ENCODE results near the gene C1QTNF6.
"Not testable (repeated sequence)": the region's sequence is repeated elsewhere in the genome, so short reads cannot be mapped to it uniquely, and the experiment has no call there.

The C1QTNF6 gene

DNA sequence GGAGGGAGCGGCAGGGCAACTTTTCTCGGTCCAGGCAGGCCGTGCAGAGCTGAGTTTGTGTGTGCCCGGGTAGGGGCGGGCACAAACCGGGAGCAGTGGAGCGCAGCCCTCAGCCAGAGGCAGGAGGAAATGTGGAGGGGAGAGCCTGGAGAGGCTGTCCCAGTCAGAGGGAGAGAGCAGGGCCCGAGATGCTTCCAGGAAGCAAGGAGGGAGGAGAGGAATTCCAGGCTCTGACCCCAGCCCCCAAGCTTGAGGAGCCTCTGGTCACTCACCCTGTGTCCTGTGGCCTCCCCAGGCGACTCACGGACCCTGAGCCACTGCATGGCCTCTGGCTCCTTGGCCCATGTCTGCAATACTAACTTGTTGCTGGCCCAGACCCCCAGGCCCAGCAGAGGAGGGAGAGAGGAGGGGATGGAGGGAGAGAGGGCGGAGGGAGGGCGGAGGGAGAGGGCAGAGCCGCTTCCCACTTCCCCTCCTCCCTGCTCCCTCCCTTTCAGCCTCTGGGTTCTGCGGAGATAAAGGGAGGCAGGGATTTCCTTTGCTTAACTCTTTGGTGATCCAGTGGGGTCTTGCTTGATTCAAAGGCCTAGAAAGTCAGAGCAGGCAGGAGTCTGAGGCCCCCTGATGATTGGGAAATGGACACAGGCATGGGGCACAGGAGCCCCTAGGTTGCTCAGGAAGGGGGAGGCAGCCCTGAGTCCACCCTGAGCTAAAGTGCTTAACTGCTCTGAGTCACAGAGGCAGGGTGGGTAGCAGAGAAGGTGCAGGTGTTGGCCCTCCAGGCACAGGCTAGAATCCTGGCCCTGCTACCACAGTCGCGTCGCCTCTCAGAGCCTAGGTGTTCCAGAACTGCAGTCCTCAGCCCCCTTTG is at the start of gene C1QTNF6:
C1QTNF6 (minus strand) TSS at position 357 of the 871 bp plus-strand sequence; CDS start at position 323, 34 bp downstream.
- in situ Hi-C loops (cut with HindIII; ENCODE audit: low sequenced_read_pairs), result loop anchor here (5.0 to 10.0 kb wide), 3 partner anchors 74 to 317 kb away; partner anchors contain the start of gene KCTD17

DNA sequence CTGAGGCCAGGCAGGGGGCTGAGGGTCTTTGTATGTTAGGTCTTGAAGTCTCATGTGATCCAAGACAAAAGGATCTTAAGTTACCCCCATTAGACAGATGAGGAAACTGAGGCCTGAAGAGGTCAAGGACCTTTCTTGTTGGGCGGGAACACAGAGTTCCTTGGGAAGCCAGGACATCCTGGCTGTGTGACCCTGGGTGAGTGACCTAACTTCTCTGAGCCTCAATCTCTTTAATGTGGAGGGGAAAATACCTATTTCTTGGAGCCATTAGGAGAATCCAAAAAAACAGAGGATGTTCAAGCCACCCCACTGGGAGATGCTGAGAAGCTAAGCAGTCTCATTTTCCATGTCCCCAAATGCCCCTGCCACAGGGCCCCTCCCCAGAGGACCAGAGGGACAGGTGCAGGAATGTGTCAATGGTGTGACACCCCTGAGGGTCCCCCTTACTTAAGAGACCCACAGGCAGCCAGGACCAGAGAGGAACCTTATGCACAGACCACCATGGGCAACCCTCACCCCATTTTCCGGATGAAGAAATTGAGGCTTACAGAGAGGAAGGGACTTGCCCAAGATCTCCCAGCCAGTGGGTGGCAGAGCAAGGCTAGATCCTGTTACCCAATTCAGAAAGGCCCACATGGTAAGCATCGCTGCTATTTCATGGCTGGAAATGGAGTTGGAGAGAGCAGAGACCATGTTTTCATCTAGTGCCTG is 48.0 kb upstream of the C1QTNF6 start:
- in situ Hi-C loops (cut with HindIII; ENCODE audit: low sequenced_read_pairs), result no loop called here

DNA sequence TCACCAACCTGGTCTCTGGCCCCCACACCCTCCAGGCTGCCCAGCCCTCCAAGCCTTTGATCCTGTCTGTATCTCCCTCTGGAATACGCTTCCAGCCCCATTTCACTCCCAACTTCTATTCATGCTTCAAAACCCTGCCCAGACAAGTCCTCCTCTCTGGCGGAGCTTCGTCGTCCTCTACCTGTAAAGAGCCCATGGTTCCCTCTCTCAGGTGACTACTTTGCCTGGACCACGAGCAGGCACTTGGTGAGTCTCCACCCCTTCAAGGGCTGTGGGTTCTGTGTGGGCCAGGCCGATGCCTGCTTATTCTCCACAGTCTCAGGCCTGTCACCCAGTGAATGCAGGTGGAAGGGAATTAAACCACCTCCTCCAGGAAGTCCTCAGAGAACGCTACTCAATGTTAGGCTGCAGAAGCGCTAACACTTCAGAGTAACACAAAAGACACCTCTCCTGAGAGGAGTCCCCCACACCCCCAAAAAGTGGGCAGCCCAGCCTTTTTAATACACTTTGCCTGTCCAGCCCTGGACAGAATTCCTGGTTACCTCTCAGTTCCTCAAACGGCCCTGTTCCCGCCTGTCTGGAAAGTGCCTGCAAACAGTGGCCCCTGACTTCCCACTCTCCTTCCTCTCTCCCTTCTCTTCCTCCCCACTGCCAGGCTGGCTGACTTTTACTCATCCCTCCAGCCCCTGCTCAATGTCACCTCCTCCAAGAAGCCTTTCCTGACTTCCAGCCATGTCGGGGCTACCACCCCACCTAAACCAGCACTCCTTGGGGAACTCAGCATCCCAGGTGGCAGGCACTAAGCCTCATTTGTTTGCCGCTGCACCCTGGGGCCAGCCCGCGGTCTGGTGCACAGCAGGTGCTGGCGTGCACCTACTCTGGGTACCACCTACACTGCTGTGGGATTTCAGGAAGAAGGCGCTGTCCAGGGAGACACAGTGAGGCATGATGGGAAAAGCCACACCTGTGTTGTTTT is 47.0 kb upstream of the C1QTNF6 start:
- in situ Hi-C loops (cut with HindIII; ENCODE audit: low sequenced_read_pairs), result no loop called here

DNA sequence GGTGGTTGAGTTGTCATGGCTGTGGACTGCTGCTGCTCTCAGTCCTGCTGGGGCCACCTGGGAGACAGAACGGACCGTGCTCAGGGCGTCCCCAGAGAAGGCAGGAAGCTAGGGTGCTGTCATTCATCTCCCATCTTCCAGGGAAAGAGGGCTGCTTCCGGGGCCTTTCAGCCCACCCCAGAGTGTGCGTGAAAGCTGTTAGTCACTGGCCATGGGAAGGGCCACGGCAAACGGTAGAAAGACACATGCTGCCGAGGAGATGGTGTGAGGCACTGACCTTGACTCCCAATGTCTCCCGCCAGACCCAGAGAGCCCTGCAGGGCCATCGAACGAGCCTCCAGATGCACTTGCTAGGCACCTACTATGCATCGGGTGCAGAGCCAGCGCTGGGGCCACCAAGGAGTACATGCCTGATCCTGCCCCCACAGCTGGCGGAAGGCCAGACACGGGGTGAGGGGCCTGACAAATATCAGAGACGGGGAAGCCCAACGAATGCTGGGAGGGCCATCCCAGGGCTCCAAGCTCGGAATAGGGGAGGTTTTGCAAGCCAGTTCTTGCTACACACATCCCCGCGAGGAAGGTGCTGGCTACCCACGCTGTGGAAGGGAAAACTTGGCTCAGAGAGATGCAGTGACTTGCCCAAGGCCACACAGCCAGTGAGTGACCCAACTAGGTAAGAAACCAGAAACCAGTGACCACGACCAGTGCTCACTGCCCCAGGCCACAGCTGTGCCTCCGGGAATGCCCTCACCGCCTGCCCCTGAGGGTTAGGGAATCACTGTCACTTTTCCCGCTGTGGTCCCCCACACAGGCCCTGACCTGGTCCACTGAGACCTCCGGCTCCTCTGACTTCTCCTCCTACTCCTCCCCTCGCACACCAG is 45.9 kb upstream of the C1QTNF6 start:
- in situ Hi-C loops (cut with HindIII; ENCODE audit: low sequenced_read_pairs), result no loop called here

DNA sequence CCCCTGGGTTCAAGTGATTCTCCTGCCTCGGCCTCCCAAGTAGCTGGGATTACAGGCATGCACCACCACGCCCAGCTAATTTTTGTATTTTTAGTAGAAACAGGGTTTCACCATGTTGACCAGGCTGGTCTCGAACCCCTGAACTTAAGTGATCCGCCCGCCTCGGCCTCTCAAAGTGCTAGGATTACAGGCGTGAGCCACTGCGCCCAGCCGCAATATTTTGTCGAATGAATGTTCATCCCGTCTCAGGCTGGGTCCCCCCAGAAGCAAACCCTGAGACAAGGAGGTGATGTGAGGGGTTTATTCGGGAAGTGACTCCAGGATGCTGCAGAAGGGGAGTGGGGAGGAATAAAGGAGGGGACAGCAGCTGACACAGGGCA is 45.3 kb upstream of the C1QTNF6 start:
- in situ Hi-C loops (cut with HindIII; ENCODE audit: low sequenced_read_pairs), result not testable (repeated sequence)

DNA sequence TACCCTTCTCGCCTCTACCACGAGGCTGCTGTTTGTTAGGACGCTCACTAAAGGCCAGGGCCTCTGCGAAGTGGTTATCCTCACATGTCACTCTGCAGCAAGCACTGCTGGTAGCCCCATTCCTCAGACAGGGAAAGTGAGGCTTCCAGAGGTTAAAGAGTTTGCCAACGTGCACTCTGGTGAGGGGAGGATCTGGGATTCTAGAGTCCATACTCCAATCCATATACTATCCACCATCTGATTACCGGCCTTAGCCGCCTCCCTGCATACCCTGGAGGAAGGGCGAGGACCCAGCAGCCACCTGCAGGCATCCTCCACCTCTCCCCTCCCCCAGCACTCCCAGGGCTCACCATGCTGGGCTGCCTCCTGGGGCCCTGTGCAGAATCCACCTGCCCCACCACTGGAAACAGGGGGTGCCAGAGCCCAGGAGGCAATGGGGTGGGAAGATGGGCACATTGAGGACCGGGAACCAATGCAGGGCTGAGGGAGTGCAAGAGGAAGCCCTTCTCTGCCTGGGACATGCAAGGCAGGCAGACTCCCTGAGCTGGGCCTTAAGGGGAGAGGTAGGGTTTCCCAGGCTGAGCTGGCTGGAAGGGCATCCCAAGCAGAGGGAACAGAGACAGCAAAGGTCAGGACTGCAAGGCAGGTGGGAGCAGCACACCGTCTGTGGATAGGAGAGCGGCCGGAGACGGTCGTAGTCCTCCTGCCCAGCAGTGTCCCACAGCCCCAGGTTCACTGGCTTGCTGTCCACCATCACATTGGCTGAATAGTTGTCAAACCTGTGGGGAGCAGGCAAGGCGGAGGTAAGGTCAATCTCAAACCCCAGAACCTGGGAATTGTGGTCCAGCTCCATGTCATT is 44.3 kb upstream of the C1QTNF6 start:
- in situ Hi-C loops (cut with HindIII; ENCODE audit: low sequenced_read_pairs), result no loop called here

DNA sequence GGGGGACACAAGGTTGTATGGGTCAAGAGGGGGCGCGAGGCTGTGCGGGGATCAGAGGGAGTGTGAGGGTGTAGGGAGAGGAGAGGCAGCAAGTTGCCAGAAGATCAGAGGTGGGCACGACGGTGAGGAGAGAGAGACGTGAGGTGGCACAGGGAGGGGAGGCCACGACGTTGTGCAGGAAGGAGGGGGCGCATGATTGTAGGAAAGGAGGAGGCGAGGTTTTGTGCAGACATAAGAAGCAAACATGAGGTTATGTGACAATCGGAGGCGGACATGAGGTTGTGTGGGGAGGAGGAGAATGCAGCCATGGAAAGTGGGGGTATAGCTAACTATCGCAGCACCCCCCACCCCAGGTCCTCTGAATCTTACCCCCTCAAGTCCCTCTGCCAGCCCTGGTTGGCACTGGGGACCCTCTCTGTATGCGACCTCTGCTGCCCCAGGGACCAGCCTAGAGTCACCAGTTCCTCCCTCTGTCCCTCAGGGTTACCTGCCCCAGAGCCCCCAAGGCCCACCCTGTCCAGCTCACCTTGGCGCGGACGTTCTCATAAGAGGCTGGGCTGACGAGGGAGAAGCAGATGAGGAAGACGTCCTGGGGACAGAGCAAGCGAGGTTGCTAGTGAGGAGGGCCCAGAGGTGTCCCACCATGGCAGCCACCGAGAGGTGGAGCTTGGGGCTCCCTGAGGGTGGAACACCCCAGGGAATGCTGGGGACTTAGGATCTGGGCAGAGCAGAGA is 43.5 kb upstream of the C1QTNF6 start:
- in situ Hi-C loops (cut with HindIII; ENCODE audit: low sequenced_read_pairs), result no loop called here

DNA sequence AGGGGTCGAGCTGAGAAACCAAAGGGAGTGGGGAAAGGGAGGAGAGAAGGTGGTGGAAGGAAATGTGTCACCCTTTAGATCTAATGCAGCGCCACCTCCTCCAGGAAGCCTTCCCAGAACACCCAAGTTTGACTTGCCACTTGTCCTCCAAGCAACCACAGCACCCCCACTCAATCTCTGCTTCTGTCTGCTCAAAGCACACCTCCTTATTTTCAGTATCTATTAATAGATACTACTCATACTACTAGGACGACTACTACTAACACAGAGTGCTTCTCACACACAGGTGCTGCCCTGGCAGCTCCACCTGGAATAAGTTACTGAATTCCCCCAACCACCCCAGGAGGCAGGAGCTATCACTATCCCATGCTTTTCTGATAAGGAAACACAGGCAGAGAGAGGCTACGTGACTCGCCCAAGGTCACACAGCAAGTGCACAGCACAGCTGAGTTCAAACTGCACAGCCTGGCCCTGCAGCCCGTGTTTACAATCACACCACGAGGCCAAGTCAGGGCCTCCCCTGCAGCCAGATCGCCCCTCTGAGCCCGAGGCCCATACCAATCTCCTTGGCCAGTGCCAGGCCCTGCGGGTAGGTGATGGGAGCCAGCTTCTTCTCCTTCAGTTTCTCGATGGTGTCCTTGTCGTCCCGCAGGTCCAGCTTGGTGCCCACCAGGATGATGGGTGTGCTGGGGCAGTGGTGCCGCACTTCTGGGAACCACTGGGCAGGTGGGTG is 42.8 kb upstream of the C1QTNF6 start:
- in situ Hi-C loops (cut with HindIII; ENCODE audit: low sequenced_read_pairs), result no loop called here

DNA sequence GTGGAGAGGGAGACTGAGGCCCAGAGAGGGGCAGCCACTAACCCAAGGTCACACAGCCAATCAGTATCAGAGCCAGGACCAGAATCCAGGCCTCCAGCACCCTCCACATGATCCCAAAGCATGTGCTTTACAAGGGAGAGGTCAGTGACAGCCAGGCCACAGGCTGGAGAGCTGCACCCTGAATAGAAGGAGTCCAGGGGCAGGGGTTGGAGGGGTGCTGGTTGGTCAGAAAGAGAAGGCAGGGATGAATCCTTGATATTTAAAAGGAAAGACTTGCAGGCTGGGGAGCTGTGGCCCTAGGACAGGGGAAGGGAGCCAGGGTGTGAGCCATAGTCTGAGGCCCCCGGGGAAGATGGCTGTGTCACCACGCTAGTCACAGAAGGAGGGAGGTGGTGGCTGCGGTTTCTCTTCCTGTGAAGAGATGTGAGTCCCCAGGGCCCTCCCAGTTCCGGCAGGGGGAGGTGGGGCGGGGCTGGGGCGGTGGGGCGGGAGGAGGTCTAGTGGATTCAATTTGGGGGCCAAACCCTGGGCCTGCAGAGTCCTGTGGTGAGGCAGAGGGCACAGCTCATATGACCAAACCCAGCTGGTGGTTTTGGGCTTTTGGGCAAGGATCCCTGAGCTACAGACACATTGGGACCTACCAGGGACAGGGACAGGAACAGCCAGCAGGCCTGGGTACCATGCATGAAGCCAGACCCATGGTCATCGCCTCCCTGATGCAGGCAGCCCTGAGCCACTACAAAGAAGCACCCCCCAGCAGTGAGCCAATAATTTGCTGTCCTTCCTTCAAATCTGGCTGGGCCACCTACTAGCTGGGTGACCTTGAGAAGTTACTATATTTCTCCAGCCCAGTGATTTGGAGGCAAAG is 42.0 kb upstream of the C1QTNF6 start:
- in situ Hi-C loops (cut with HindIII; ENCODE audit: low sequenced_read_pairs), result no loop called here

DNA sequence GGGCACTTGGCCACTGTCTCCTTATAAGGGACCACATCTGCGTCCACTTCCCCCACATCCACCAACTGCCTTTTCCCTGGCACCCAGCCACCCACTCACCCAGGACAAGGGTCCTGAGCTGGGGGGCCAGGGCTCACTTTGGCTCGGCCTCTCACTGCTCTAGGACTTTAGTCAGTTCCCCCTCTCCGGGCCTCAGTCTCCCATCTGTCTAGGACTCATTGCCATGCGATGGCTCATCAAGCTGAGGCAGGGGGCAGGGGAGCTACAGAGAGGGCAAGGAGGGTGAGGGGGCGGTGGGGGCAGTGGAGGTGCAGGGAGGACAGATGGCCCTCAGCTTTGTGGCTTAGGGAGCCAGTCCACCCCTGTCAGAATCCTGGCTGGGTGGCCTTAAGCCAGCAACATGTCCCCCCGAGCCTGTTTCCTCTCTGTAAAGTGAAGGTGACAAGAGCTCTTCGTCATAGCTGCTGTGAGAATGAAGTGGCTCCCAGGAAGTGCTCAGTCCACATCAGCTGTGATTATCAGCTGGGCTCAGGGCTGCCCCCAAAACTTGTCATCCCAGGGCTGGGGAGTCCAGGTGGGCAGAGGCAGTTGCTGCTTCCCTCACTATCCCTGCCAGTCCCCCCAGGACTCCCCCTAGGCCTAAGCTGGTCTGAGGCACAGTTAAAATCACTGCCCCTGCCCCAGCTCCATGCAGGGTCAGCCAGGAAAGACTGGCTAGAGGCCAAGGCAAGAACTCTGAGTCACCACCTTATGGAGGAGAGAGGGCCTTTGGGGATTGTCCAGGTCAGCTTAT is 41.2 kb upstream of the C1QTNF6 start:
- in situ Hi-C loops (cut with HindIII; ENCODE audit: low sequenced_read_pairs), result no loop called here

DNA sequence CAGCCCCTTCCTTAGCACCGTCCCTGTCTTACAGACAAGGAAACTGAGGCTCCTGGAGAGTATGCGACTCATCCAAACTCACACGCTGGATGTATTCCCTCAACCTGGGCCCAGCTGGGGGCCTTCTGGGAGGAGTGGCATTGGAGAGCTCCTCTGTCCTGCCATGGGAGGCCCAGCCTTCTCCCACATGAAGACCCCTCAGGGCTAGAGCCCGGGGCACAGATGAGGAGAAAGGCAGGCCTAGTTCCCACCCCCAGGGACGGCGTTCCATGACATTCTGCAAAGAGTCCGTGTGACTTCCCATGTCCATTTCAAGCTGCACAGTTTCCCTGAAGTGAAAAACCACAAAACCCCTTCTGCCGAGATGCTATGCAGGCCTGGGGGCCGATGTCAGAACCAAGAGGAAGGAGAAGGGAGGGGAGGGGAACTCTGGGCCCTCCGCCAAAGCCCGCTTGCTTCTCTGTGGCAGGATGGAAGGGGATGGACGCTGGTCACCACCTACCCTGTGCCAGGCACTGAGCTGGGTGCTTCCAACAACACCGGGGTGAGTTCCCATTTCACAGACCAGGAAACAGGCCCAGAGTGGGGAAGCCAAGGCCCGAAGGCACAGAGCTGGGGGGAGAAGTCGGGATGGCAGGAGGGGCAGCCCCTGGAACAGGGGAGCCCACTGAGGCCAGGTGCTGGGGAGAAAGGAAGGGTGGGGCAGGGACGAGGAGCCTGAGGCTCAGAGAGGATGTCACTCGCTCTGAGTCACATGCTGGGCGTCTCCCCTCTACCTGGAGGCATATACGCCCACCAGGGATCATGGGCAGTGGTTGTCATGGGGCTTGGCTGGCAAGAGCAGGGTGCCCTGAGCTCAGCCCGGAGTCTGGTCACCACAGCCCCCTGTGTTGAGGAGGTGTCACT is 40.3 kb upstream of the C1QTNF6 start:
- in situ Hi-C loops (cut with HindIII; ENCODE audit: low sequenced_read_pairs), result no loop called here

DNA sequence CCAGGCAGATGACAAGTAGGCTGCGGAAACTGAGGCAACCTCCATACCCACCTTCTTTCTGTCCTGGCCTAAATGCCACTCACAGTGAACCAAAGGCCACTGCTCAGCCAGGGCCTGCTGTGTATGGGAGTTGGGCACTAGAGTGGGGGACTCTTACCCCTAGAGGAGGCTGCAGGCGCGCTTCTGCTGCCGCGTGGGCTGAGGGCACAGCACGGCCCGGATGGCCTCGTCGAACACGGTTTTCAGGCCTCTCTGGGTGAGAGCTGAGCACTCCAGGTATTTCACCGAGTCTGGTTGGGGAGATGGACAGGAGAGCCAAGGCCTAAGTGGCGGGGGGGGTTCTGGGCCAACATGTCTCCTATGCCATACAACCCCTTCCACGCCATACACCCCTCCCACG is 38.5 kb upstream of the C1QTNF6 start:
- in situ Hi-C loops (cut with HindIII; ENCODE audit: low sequenced_read_pairs), result no loop called here

DNA sequence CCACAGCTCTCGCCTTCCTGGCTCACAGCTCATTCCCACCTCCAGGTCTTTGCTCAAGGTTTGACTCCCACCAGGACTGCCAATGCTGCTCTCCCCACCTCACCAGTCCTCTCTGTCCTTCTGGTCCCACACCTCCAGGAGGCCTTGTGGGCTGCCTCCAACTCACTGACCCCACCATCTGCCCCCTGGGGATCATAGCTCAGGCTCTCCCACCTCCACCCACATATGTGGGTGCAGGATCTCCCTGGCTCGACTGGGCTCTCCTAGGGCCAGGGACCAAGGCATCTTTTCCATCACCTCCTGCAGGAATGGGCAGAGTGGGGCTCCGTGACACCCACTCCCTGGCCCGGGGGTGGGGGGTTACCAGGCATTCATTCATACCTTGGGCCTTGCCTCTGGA is 38.0 kb upstream of the C1QTNF6 start:
- in situ Hi-C loops (cut with HindIII; ENCODE audit: low sequenced_read_pairs), result no loop called here

DNA sequence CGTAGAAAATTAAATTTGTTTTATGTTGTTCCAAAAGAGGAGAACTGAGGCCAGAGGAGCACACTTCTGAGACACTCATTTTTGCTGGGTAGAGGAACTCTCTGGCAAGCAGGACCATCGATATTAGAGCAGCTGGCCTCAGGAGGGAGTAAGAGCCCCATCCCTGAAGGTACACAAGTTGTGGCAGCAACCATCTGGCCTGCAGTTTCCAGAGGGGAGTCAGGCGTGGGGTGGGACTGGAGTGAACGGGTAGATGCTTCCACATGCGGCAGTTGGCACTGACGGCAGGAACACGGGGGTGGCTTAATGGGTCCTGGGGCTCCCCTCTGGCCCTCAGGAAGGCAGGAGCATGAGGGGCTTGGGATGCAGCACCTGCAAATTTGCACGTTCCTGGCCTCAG is 37.4 kb upstream of the C1QTNF6 start:
- in situ Hi-C loops (cut with HindIII; ENCODE audit: low sequenced_read_pairs), result no loop called here
